ENCODE measurements around the gene TSSK2.

Gene TSSK2

GRCh38 chr22:19138217-19139000 lies 7.3 kb downstream of the TSSK2 start:
- Histone ChIP-seq H3K9ac (ENCODE audit: low read length) (no peak overlapping the region), H3K9me3 (ENCODE audit: low read length) (no peaks in the 10 kb centered on the region), H3K27me3 (ENCODE audit: insufficient read depth, low read length) (no peaks in the 10 kb centered on the region), H3K27ac (ENCODE audit: low read depth, low read length, poor library complexity, severe bottlenecking) (no peak overlapping the region), H3K4me1 (ENCODE audit: insufficient read depth, low read length, severe bottlenecking) (peaks cover 4% of the 10 kb centered on the region), H3K9me2 (ENCODE audit: low read depth, low read length) (no peaks in the 10 kb centered on the region), H3K4me3 (ENCODE audit: low read depth, low read length, poor library complexity, severe bottlenecking) (no peak overlapping the region), H2AFZ (ENCODE audit: low read length) (no peak overlapping the region), H3K36me3 (ENCODE audit: insufficient read depth, low read length) (peaks cover 79% of the 10 kb centered on the region), H4K20me1 (ENCODE audit: insufficient read depth, low read length) (no peaks in the 10 kb centered on the region), H3F3A (ENCODE audit: insufficient read depth, low read length) (no peaks in the 10 kb centered on the region), H3K79me2 (ENCODE audit: insufficient read depth, low read length) (no peaks in the 10 kb centered on the region), H3K4me2 (ENCODE audit: low read length) (no peak overlapping the region)
- no peak for TF ChIP-seq CTCF (IDR thresholded peaks at IDR 0.05; ENCODE audit: low read length)
- TF ChIP-seq EZH2 (IDR thresholded peaks at IDR 0.05; ENCODE audit: borderline replicate concordance, low read length), result no peak

GRCh38 chr22:19139001-19139356 lies 7.9 kb downstream of the TSSK2 start:
- no peak overlapping the region for H3K4me2 ChIP-seq (ENCODE audit: low read length)
- H2AFZ ChIP-seq (ENCODE audit: low read length), result no peak overlapping the region
- no peak overlapping the region for H3K27ac ChIP-seq (ENCODE audit: low read depth, low read length, poor library complexity, severe bottlenecking)
- peaks cover 73% of the 10 kb centered on the region for H3K36me3 ChIP-seq (ENCODE audit: insufficient read depth, low read length)
- no peaks in the 10 kb centered on the region for H3K9me2 ChIP-seq (ENCODE audit: low read depth, low read length)
- no peak overlapping the region for H3K4me3 ChIP-seq (ENCODE audit: low read depth, low read length, poor library complexity, severe bottlenecking)
- no peaks in the 10 kb centered on the region for H3K27me3 ChIP-seq (ENCODE audit: insufficient read depth, low read length)
- 0 out of 2 replicates have a peak, but pooled peaks cover 4% of the 10 kb centered on the region for H3K79me2 ChIP-seq (ENCODE audit: insufficient read depth, low read length)
- no peak overlapping the region for H3K9ac ChIP-seq (ENCODE audit: low read length)
- no peak for TF ChIP-seq EZH2 (IDR thresholded peaks at IDR 0.05; ENCODE audit: borderline replicate concordance, low read length)
- H3K9me3 ChIP-seq (ENCODE audit: low read length), result no peaks in the 10 kb centered on the region
- peaks cover 9% of the 10 kb centered on the region for H3K4me1 ChIP-seq (ENCODE audit: insufficient read depth, low read length, severe bottlenecking)
- no peaks in the 10 kb centered on the region for H3F3A ChIP-seq (ENCODE audit: insufficient read depth, low read length)
- no peaks in the 10 kb centered on the region for H4K20me1 ChIP-seq (ENCODE audit: insufficient read depth, low read length)

GRCh38 chr22:19139974-19140373 lies 8.9 kb downstream of the TSSK2 start:
- no peak overlapping the region for H3K9ac ChIP-seq (ENCODE audit: low read length)
- H3K36me3 ChIP-seq (ENCODE audit: insufficient read depth, low read length), result peaks cover 64% of the 10 kb centered on the region
- no peak overlapping the region for H3K4me2 ChIP-seq (ENCODE audit: low read length)
- H3K9me3 ChIP-seq (ENCODE audit: low read length), result no peaks in the 10 kb centered on the region
- H3K27ac ChIP-seq (ENCODE audit: low read depth, low read length, poor library complexity, severe bottlenecking), result no peak overlapping the region
- 0 out of 2 replicates have a peak, but pooled peaks cover 5% of the 10 kb centered on the region for H3K79me2 ChIP-seq (ENCODE audit: insufficient read depth, low read length)
- no peak overlapping the region for H2AFZ ChIP-seq (ENCODE audit: low read length)
- TF ChIP-seq CTCF (IDR thresholded peaks at IDR 0.05; ENCODE audit: low read length) (no peak), EZH2 (IDR thresholded peaks at IDR 0.05; ENCODE audit: borderline replicate concordance, low read length) (no peak)
- H3K4me3 ChIP-seq (ENCODE audit: low read depth, low read length, poor library complexity, severe bottlenecking), result no peak overlapping the region
- H4K20me1 ChIP-seq (ENCODE audit: insufficient read depth, low read length), result no peaks in the 10 kb centered on the region
- H3K9me2 ChIP-seq (ENCODE audit: low read depth, low read length), result no peaks in the 10 kb centered on the region
- H3K4me1 ChIP-seq (ENCODE audit: insufficient read depth, low read length, severe bottlenecking), result peaks cover 11% of the 10 kb centered on the region
- no peaks in the 10 kb centered on the region for H3F3A ChIP-seq (ENCODE audit: insufficient read depth, low read length)
- no peaks in the 10 kb centered on the region for H3K27me3 ChIP-seq (ENCODE audit: insufficient read depth, low read length)

GRCh38 chr22:19142394-19142793 lies 11.3 kb downstream of the TSSK2 start:
- Histone ChIP-seq H3F3A (ENCODE audit: insufficient read depth, low read length) (no peaks in the 10 kb centered on the region), H3K27ac (ENCODE audit: low read depth, low read length, poor library complexity, severe bottlenecking) (no peak overlapping the region), H4K20me1 (ENCODE audit: insufficient read depth, low read length) (no peaks in the 10 kb centered on the region), H2AFZ (ENCODE audit: low read length) (no peak overlapping the region), H3K9ac (ENCODE audit: low read length) (no peak overlapping the region), H3K79me2 (ENCODE audit: insufficient read depth, low read length) (0 out of 2 replicates have a peak, but pooled peaks cover 5% of the 10 kb centered on the region), H3K4me3 (ENCODE audit: low read depth, low read length, poor library complexity, severe bottlenecking) (no peak overlapping the region), H3K27me3 (ENCODE audit: insufficient read depth, low read length) (no peaks in the 10 kb centered on the region), H3K36me3 (ENCODE audit: insufficient read depth, low read length) (peaks cover 48% of the 10 kb centered on the region), H3K4me2 (ENCODE audit: low read length) (no peak overlapping the region), H3K9me2 (ENCODE audit: low read depth, low read length) (no peaks in the 10 kb centered on the region), H3K4me1 (ENCODE audit: insufficient read depth, low read length, severe bottlenecking) (peaks cover 12% of the 10 kb centered on the region), H3K9me3 (ENCODE audit: low read length) (no peaks in the 10 kb centered on the region)
- TF ChIP-seq CTCF (IDR thresholded peaks at IDR 0.05; ENCODE audit: low read length) (no peak), EZH2 (IDR thresholded peaks at IDR 0.05; ENCODE audit: borderline replicate concordance, low read length) (no peak)

Data from OCI-LY1 (cell line).